GM12878 (cell line): ENCODE results near the gene LGI1. TPM values are rescaled to one million over a fixed set of nuclear protein-coding genes. Genes with fewer than 3 reads are reported as not detected.

Experiments used
- ATAC-seq: fragments of 200-7000 bp; cut with Tn5 transposase; 3 replicates; pipeline ENCODE4 v1.9.1; 2020; ENCODE audit warnings: mild to moderate bottlenecking, moderate library complexity
- BruUV-seq: library from RNA; stranded (reverse); fragments of 400-500 nt; replicated peaks from 2 replicates; lab custom pipeline; 2021; lab: Mats Ljungman, UMichigan
- CTCF ChIA-PET: fragments of 300-600 bp; sonication (Branson Sonifier 250); formaldehyde crosslinking; extraction: SDS; loops from one replicate; lab custom pipeline; 2021; ENCODE audit warnings: inconsistent platforms; lab: Yijun Ruan, JAX
- POLR2A ChIA-PET: fragments of 350-600 bp; formaldehyde crosslinking; extraction: SDS; loops from one replicate; lab custom pipeline; 2021; ENCODE audit warnings: inconsistent platforms; lab: Charles Lee
- RAD21 ChIA-PET: fragments of 300-600 bp; sonication (Branson Sonifier 250); formaldehyde crosslinking; loops from one replicate; lab custom pipeline; 2023; ENCODE audit warnings: antibody characterized with exemption; ENCODE audit not compliant: unreplicated experiment; lab: Charles Lee
- SMC1A ChIA-PET: fragments of 300-600 bp; sonication (Branson Sonifier 250); formaldehyde crosslinking; loops from one replicate; lab custom pipeline; 2023; ENCODE audit not compliant: unreplicated experiment, uncharacterized antibody; lab: Charles Lee
- DNase-seq: peaks from one replicate; pipeline ENCODE4 v3.0.0-alpha.2; 2011; ENCODE audit warnings: low read depth, low spot score
- FAIRE-seq: peaks from 3 replicates; lab custom pipeline; 2011; peaks lifted over from hg19 to GRCh38; lab: Jason Lieb, UNC
- H2AFZ ChIP-seq: 2 replicates; pipeline ENCODE4 v1.6.0; 2011; ENCODE audit warnings: low read depth, low read length, control low read depth; ENCODE audit not compliant: control insufficient read depth
- H3K27ac ChIP-seq: 2 replicates; pipeline ENCODE4 v1.5.1; 2011; ENCODE audit warnings: control low read depth; ENCODE audit not compliant: control insufficient read depth, insufficient read depth
- H3K27me3 ChIP-seq, 2 experiments: replicated peaks in 1 of 2; 2 replicates each; pipeline versions ENCODE4 v1.6.0 to v1.6.1; 2011; ENCODE audit warnings: low read length in 1 of 2; ENCODE audit not compliant: control insufficient read depth in 2 of 2, insufficient read depth in 2 of 2
- H3K36me3 ChIP-seq, 2 experiments: 2 replicates each; pipeline ENCODE4 v1.5.1; 2011; ENCODE audit warnings: low read length in 1 of 2; ENCODE audit not compliant: control insufficient read depth in 2 of 2, insufficient read depth in 2 of 2
- H3K4me1 ChIP-seq: 2 replicates; pipeline ENCODE4 v1.6.1; 2011; ENCODE audit warnings: mild to moderate bottlenecking, low read length, moderate library complexity, mixed read lengths; ENCODE audit not compliant: control insufficient read depth, insufficient read depth
- H3K4me2 ChIP-seq: 2 replicates; pipeline ENCODE4 v1.6.0; 2011; ENCODE audit warnings: control low read depth; ENCODE audit not compliant: control insufficient read depth, insufficient read depth
- H3K4me3 ChIP-seq: fragments of 200-600 bp; sonication (generic); 2 replicates; pipeline ENCODE4 v1.5.1; 2016
- H3K79me2 ChIP-seq: 2 replicates; pipeline ENCODE4 v1.6.0; 2011; ENCODE audit warnings: low read length; ENCODE audit not compliant: control insufficient read depth, insufficient read depth
- H3K9ac ChIP-seq: 2 replicates; pipeline ENCODE4 v1.8.0; 2011; ENCODE audit warnings: low read length, control low read depth, mixed read lengths; ENCODE audit not compliant: control insufficient read depth, insufficient read depth
- H3K9me3 ChIP-seq: replicated peaks from 3 replicates; pipeline ENCODE4 v1.5.1; 2011; ENCODE audit warnings: mild to moderate bottlenecking, low read length; ENCODE audit not compliant: control insufficient read depth, insufficient read depth
- H4K20me1 ChIP-seq: 2 replicates; pipeline ENCODE4 v1.6.0; 2011; ENCODE audit not compliant: control insufficient read depth, insufficient read depth
- BMI1 ChIP-seq: fragments of 450-650 bp; IDR thresholded peaks from 2 replicates; pipeline ENCODE4 v1.6.1; 2016; ENCODE audit warnings: mild to moderate bottlenecking, moderate library complexity, borderline replicate concordance
- FOXK2 ChIP-seq: fragments of 450-650 bp; IDR thresholded peaks from 2 replicates; pipeline ENCODE4 v1.6.1; 2017; ENCODE audit warnings: mild to moderate bottlenecking, moderate library complexity
- GABPA ChIP-seq: IDR thresholded peaks from 2 replicates; pipeline ENCODE4 v1.6.1; 2014; ENCODE audit warnings: antibody characterized with exemption, low read depth, mild to moderate bottlenecking, inconsistent platforms
- HCFC1 ChIP-seq: fragments of 150-350 bp; IDR thresholded peaks from 2 replicates; pipeline ENCODE4 v1.6.1; 2014; ENCODE audit warnings: low read length
- KLF5 ChIP-seq: fragments of 450-650 bp; IDR thresholded peaks from 2 replicates; pipeline ENCODE4 v1.6.1; 2014; ENCODE audit warnings: mild to moderate bottlenecking; ENCODE audit not compliant: partially characterized antibody
- MAX ChIP-seq: IDR thresholded peaks from 2 replicates; pipeline ENCODE4 v1.6.1; 2012; ENCODE audit warnings: low read depth, low read length, improper control_type of control experiment
- MEF2B ChIP-seq: fragments of 450-650 bp; IDR thresholded peaks from 2 replicates; pipeline ENCODE4 v1.6.1; 2018; ENCODE audit warnings: mild to moderate bottlenecking, moderate library complexity; ENCODE audit not compliant: partially characterized antibody, poor library complexity, severe bottlenecking
- SIN3A ChIP-seq: IDR thresholded peaks from 2 replicates; pipeline ENCODE4 v1.6.1; 2012; ENCODE audit warnings: low read depth, low read length, improper control_type of control experiment
- SIX5 ChIP-seq: IDR thresholded peaks from 2 replicates; pipeline ENCODE4 v1.6.1; 2011; ENCODE audit warnings: mild to moderate bottlenecking, low read depth, low read length, moderate library complexity; ENCODE audit not compliant: severe bottlenecking
- STAT1 ChIP-seq: fragments of 450-650 bp; conservative IDR thresholded peaks from 2 replicates; pipeline ENCODE4 v1.6.1; 2014; ENCODE audit warnings: antibody characterized with exemption, mild to moderate bottlenecking
- YY1 ChIP-seq: IDR thresholded peaks from 2 replicates; pipeline ENCODE4 v1.6.1; 2011; ENCODE audit warnings: low read depth, mild to moderate bottlenecking, low read length
- WGBS: methylation state at CpG from one replicate; pipeline ENCODE4 v1.1.6; 2016; ENCODE audit warnings: low lambda C conversion rate; ENCODE audit not compliant: insufficient replicate concordance, insufficient coverage; ENCODE audit errors: missing lambda C conversion rate; 5-methylcytosine and 5-hydroxymethylcytosine counted together
- in situ Hi-C: fragments of 300-500 bp; cut with MboI; formaldehyde crosslinking; loops from 9 replicates; pipeline ENCODE4 v1.14.3; 2018; ENCODE audit warnings: mixed read lengths
- intact Hi-C: fragments of 100-400 bp; cut with micrococcal nuclease; formaldehyde crosslinking; loops from one replicate; pipeline ENCODE4 v1.14.2; 2022; ENCODE audit not compliant: unreplicated experiment
- polyA plus RNA-seq, 11 experiments: library from polyadenylated mRNA; depleted of rRNA in 4 of 11; unstranded in 6 of 11; stranded (reverse) in 5 of 11; fragments of >200 nt; fragmentation: Nextera tagmentation in 4 of 11; fragmentation: Illumina TruSeq in 1 of 11; extraction: Ambion mirVana in 4 of 11; extraction: Trizol in 1 of 11; gene quantifications; 1 replicate in 1 of 11; 2 replicates in 10 of 11; pipeline versions ENCODE4 v1.2.1 to v1.2.3, GENCODE V29; 2011 to 2016; ENCODE audit warnings: inconsistent platforms in 2 of 11, missing spikeins in 2 of 11, low read depth in 1 of 11
- total RNA-seq, 4 experiments: library from RNA; depleted of rRNA in 3 of 4; stranded (reverse); fragments of >200 nt in 3 of 4; fragmentation: Illumina TruSeq in 1 of 4; extraction: Trizol in 1 of 4; gene quantifications; 2 replicates each; pipeline versions ENCODE4 v1.2.1 to v1.2.3, GENCODE V29; 2013 to 2021
- TF ChIP-seq, protein P1 (sequence below): IDR thresholded peaks from 2 replicates; pipeline ENCODE4 v1.6.1; 2011; ENCODE audit warnings: mild to moderate bottlenecking, low read depth, low read length, moderate library complexity; ENCODE audit not compliant: insufficient replicate concordance
- TF ChIP-seq, protein P2 (sequence below): IDR thresholded peaks from 2 replicates; pipeline ENCODE4 v1.6.1; 2012; ENCODE audit warnings: mild to moderate bottlenecking, low read depth, low read length

Gene LGI1
- total and polyA plus RNA-seq, 10 of the 15 experiments (the other 5 are each of a cell fraction or from before 2014, with no cell fraction given), result not detected

DNA sequence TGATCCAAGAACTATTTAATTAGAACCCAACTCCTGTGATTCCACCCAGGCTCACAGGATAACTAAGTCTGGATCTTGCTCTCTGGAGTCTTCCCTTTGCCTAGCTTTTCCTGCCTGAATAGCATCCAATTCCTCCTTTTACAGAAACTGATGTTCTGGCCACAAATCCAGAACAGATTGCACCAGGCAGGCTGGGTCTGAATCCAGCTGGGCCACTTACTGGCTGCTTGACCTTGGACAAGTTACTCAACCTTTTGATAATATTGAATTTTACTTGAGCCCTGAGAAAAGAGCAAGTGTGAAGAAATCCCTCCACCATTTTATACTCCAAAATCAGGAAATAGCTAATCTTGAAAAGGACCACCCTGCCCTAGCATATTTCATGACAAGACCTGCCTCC, 80.5 kb downstream of the LGI1 start:
- Histone ChIP-seq H2AFZ (no peak overlapping the region), H3K27me3 (peaks cover 0 to 2% of the 10 kb centered on the region in 2 experiments; a peak in 2 of 4 replicates), H3K4me3 (no peak overlapping the region), H3K9ac (no peak overlapping the region), H4K20me1 (no peaks in the 10 kb centered on the region), H3K36me3 (no peaks in the 10 kb centered on the region), H3K9me3 (no peaks in the 10 kb centered on the region; the same call in 2 of the 3 replicates), H3K79me2 (no peaks in the 10 kb centered on the region), H3K4me1 (no peaks in the 10 kb centered on the region), H3K4me2 (no peak overlapping the region), H3K27ac (no peak overlapping the region)
- in situ Hi-C loops (no loop called here), intact Hi-C loops (no loop called here)
- no peak for DNase-seq
- ChIA-PET RAD21 (no interaction called here), SMC1A (interaction anchor here (1.4 kb wide), 1 partner anchor 24 kb away, joined by 3 read pairs; no protein-coding TSS in a partner anchor), CTCF (interaction anchor here (1.2 kb wide), 1 partner anchor 23 kb away, joined by 3 read pairs; no protein-coding TSS in a partner anchor), POLR2A (no interaction called here)
- TF ChIP-seq STAT1, result no peak
- BruUV-seq, result no TSS peak
- ATAC-seq, result no peak
- no peak for FAIRE-seq

DNA sequence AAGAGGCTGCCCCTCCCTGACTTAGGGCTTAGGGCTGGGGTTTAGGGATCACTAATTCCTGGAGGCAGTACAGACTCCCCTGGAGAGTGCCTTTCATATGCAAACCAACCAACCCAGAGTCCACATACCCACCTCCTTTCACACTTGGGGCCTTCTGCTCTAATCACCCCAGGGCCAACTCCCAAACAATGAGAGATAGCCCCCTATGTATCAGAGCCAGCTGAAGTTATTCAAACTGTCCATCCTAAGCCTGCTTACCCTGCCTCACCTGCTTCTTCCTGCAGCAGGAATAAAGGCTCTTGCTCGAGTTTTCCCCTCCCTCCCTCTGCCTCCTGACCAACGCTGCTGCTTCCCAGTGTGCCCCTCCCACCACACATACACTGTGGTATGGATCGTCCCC, 84.2 kb downstream of the LGI1 start:
- H2AFZ ChIP-seq, result no peak overlapping the region
- ChIA-PET POLR2A (no interaction called here), CTCF (no interaction called here), RAD21 (no interaction called here), SMC1A (no interaction called here)
- H3K36me3 ChIP-seq, result no peaks in the 10 kb centered on the region
- no peak overlapping the region for H3K27ac ChIP-seq
- no peaks in the 10 kb centered on the region for H3K4me1 ChIP-seq
- intact Hi-C loops, result no loop called here
- no peak overlapping the region for H3K9ac ChIP-seq
- WGBS, result 13% methylated on average over 3 of the region's 3 CpGs
- no peak for TF ChIP-seq KLF5
- TF ChIP-seq, protein P1, sequence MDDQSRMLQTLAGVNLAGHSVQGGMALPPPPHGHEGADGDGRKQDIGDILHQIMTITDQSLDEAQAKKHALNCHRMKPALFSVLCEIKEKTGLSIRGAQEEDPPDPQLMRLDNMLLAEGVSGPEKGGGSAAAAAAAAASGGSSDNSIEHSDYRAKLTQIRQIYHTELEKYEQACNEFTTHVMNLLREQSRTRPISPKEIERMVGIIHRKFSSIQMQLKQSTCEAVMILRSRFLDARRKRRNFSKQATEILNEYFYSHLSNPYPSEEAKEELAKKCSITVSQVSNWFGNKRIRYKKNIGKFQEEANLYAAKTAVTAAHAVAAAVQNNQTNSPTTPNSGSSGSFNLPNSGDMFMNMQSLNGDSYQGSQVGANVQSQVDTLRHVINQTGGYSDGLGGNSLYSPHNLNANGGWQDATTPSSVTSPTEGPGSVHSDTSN, result no peak
- TF ChIP-seq MEF2B, result no peak
- TF ChIP-seq GABPA, result no peak
- TF ChIP-seq, protein P2, sequence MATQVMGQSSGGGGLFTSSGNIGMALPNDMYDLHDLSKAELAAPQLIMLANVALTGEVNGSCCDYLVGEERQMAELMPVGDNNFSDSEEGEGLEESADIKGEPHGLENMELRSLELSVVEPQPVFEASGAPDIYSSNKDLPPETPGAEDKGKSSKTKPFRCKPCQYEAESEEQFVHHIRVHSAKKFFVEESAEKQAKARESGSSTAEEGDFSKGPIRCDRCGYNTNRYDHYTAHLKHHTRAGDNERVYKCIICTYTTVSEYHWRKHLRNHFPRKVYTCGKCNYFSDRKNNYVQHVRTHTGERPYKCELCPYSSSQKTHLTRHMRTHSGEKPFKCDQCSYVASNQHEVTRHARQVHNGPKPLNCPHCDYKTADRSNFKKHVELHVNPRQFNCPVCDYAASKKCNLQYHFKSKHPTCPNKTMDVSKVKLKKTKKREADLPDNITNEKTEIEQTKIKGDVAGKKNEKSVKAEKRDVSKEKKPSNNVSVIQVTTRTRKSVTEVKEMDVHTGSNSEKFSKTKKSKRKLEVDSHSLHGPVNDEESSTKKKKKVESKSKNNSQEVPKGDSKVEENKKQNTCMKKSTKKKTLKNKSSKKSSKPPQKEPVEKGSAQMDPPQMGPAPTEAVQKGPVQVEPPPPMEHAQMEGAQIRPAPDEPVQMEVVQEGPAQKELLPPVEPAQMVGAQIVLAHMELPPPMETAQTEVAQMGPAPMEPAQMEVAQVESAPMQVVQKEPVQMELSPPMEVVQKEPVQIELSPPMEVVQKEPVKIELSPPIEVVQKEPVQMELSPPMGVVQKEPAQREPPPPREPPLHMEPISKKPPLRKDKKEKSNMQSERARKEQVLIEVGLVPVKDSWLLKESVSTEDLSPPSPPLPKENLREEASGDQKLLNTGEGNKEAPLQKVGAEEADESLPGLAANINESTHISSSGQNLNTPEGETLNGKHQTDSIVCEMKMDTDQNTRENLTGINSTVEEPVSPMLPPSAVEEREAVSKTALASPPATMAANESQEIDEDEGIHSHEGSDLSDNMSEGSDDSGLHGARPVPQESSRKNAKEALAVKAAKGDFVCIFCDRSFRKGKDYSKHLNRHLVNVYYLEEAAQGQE, result no peak
- no peak for TF ChIP-seq HCFC1
- no peak for TF ChIP-seq SIN3A
- TF ChIP-seq FOXK2, result no peak
- no peak for TF ChIP-seq MAX
- no peak for TF ChIP-seq YY1
- no peak for TF ChIP-seq BMI1
- no peak for TF ChIP-seq SIX5
- no peaks in the 10 kb centered on the region for H3K9me3 ChIP-seq
- no peak overlapping the region for H3K4me2 ChIP-seq
- FAIRE-seq (no peak), DNase-seq (no peak), ATAC-seq (no peak)
- H3K4me3 ChIP-seq, result no peak overlapping the region
- H4K20me1 ChIP-seq, result no peaks in the 10 kb centered on the region
- H3K27me3 ChIP-seq, result peaks cover 0 to 2% of the 10 kb centered on the region in 2 experiments; a peak in 2 of 4 replicates
- H3K79me2 ChIP-seq, result no peaks in the 10 kb centered on the region
- BruUV-seq, result no TSS peak
- in situ Hi-C loops, result no loop called here
